Right hindlimb (tissue), 1 donor: ENCODE measurements around the gene EVA1C.
"Not testable (repeated sequence)": the region's sequence is repeated elsewhere in the genome, so short reads cannot be mapped to it uniquely, and the experiment has no call there.

Experiments used
- DNase-seq: peaks from one replicate; pipeline ENCODE4 v3.0.0-alpha.2; 2018

Gene EVA1C

DNA sequence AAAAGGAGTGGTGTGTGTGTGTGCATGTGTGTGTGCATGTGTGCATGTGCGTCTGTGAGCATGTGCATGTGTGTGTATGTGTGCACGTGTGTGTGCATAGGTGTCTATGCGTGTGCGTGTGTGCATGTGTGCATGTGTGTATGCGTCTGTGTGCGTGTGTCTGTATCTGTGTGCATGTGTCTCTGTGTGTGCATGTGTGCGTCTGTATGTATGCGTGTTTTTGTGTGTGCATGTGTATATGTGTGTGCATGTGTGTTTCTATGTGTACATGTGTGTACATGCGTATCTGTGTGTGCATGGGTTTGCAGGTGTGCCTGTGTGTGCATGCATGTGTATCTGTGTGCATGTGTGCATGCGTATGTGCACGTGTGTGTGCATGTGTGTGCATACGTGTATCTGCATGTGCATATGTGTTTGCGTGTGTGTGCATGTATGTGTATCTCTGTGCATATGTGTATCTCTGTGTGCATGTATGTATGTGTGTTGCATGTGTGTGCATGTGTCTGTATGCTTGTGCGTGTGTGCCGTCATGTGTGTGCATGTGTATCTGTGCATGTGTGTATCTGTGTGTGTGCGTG lies 94.9 kb downstream of the EVA1C start:
- no peak for DNase-seq

DNA sequence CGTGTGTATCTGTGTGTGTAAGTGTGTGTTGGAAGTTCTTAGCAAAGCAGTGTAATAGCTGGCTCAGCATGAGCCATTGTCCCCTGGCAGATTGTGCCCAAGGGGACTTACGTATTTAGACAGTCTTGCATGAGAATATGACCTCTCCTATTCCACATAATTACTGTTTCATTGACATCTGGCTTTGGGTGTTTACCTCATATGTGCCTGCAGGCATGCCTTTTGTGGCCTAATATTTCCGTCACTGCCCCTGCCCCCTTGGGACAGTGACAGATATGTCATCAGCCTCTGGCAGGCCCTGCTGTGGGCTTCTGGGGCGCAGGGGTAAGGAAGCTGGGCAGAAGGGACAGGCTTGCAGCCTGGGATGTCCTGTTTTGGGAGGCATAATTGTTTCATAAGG lies 95.5 kb downstream of the EVA1C start:
- not testable (repeated sequence) for DNase-seq

- DNase-seq = no peak
These were observed 96.1 kb downstream of the EVA1C start for GRCh38 chr21:32508558-32508957.

GRCh38 chr21:32508975-32509374 lies 96.5 kb downstream of the EVA1C start:
- not testable (repeated sequence) for DNase-seq

DNA sequence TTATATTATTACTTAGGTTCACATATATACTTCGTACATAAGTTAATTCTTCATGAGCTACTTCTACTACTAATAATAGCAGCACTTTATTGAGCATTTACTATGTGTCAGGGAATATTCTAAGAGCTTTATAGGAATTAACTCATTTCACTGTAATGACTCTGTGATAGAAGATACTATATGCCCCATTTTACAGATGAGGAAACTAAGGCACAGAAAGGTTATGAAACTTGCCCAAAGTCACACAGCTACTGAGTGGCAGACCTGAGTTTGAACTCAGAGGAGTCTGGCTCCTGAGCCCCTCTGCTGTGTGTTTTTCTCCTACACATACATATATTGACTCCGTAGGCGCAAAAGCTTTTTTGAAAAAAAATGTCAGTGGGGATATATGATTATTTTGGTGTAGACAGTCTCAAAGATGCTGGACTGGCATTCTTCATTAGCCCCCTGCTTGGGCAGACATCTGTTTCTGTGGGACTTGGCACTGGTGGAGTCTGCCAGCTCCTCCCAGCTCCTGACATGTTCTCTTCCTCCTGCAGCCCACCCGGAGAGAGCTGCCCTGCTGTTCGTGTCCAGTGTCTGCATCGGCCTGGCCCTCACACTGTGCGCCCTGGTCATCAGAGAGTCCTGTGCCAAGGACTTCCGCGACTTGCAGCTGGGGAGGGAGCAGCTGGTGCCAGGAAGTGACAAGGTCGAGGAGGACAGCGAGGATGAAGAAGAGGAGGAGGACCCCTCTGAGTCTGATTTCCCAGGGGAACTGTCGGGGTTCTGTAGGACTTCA lies 102.0 kb downstream of the EVA1C start:
- no peak for DNase-seq

GRCh38 chr21:32515874-32516273 lies 103.4 kb downstream of the EVA1C start:
- DNase-seq = no peak

- DNase-seq = no peak
These were observed 104.5 kb downstream of the EVA1C start for GRCh38 chr21:32516756-32517649.

DNA sequence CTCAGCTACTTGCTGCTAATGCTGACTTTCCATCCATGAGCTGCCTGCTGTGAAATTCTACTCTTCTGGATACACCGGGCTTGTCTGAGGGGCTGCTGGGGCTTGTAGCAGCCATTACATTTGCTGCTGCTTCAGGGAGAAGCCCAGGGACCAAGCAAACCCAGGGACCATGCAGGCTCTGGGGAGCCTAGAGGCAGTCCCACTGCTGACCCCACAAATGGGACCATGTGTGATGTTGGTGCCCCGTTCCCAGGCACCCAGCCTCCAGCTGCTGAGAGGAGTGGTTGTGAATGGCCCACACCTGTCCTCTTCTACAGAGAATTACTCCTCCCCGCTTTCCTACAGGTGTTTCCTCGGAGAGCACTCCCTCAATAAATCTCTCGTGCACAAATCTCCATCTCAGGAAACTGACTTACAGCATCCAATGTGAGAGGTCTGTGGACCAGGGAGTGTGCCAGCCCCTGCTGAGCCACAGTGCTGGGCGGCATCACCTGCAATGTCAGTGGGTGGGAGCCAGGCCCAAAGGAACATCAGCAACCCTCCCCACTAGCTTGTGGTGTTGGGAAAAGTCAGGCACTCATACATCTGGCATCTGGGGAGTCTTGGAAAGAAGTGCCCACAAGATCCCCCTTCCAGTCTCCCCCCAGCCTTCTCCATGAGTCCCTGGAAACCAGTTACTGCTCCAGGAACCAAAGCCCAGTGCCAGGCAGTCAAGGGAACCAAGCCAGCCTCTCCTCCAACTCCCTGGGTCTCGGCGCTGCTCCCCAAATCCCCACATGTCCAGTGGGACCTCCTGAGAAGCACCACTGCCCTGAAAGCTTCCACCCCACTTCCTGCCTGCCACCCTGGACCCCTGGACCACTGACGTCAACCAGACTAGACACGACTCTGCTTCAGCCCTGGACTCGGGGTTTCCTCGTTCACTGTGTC lies 107.7 kb downstream of the EVA1C start:
- DNase-seq = no peak

DNA sequence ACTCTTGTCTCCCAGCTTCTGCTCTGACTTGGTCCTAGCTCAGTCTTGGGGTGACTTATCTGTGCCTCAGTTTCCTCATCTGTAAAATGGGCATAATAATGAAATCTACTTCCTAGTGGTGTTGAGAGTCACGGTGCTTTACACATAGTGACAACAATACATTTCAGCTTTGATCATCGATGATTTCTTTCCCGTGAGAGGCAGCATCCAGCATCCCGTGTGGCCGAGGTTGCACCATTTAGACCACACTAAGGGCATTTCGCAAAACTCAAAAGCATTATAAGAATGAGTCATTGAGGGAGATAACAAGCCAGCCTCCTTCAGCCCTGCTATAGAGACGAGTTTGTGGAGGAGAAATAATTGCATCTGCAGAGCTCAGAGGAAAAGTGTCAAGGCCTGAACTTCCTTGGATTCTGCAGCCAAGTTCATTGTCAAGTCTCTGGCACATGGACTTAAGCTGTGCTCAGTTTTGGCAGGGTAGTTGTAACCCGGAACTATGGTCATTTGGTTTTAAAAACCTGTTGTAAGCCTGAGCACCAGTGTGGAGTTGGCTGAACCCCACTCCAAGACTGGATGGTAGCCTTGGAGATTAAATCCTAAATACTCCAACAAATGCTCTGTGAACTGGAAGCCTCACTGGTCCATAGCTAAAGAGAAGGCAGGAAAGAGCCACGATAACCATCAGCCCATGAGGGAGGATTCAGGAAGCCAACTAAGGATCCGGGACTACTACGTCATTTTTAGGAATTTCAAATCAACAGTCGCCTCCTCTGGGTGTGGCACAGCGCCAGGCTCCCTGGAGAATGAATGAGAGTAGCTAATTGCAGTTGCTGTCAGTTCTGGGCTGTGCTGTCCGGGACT lies 108.6 kb downstream of the EVA1C start:
- peak; percentile 82 for DNase-seq

DNA sequence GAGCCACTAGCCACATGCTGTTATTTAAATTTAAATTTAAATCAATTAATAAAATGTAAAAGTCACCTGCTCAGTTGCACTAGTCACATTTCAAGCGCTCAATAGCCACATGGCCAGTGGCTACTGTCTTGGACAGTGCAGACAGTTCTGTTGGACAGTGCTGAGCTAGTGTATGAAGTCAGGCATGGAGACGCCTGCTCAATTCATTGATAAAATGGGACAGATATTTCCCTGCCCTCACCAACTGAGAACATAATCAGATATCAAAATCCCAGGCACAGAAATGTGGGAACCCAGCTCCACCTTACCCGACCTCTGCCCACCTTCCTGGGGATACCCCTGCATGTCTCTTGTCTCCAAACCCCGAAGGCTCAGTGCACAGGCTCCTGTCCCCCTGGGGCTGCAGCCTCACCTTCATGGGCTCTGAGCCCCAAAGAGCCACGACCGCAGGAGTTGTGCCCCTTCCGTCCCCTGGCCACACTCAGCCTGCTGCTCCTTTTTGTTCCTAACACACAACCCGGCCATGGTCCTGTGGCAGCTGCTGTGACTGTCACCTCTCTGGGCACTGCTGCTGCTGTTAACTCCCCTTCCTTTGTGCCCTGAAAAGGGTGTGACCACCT lies 109.3 kb downstream of the EVA1C start:
- no peak for DNase-seq

- no peak for DNase-seq
These were observed 111.0 kb downstream of the EVA1C start for GRCh38 chr21:32523463-32523862.

GRCh38 chr21:32523988-32524719 lies 111.6 kb downstream of the EVA1C start:
- no peak for DNase-seq

DNA sequence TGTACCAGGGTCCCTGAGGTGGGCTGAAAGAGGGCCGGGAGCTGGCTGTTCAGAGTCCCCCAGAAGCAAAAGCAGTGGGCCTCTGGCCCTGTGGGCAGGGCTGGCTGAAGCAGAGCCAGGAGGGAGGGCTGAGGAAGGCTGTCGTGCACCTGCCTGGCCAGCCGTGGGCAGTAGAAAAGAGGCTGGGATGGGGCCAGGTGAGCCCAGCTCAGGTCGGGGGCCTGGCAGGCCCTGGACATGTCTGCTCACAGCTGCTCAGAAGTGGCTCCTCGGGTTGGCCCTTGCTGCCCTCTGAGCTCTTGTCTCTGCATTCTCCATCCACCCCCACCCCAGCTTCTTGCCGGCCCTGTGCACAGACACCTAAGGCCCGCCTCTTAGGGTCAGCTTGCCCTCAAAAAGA lies 112.8 kb downstream of the EVA1C start:
- DNase-seq = no peak

DNA sequence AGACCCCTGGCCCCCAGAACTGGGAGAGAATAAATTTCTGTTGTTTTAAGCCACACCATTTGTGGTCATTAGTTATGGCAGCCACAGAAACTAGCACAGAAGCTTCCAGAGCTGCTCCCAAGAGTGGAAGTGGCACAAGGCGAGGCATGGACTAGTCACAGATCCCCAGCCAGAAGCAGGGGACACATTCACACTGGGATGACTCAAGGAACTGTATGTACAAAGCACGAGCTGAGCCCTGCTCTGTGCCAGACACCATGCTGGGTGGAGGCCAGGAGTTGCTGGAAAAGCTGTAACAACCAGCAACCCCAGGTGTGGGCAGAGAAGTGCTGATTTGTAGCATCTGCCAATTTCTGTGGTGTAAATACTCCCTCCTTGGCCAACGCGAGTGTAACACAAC lies 117.2 kb downstream of the EVA1C start:
- DNase-seq = no peak

GRCh38 chr21:32530809-32531208 lies 118.3 kb downstream of the EVA1C start:
- DNase-seq = not testable (repeated sequence)

GRCh38 chr21:32531561-32531960 lies 119.1 kb downstream of the EVA1C start:
- DNase-seq = not testable (repeated sequence)

DNA sequence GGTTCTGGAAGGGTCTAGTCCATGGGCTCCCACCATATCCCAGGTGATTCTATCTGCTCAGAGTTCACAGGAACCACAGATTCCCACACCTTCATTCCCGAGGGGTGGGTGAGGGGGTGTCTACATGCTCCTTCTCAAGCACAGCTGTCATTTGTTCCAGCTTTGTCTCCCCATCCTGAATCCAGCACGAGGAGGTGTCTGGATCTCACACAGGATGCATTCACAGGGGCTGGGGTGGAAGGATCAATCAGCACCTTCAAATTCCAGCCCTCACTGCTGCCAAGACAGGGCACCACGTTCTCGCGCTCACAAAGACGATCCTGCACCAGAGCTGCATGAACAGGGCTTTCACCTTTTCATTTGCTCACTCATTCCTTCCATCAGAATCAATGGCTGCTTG lies 120.1 kb downstream of the EVA1C start:
- DNase-seq = no peak

- DNase-seq = no peak
These were observed 120.5 kb downstream of the EVA1C start for GRCh38 chr21:32533053-32533452.

- DNase-seq = no peak
These were observed 121.1 kb downstream of the EVA1C start for GRCh38 chr21:32533611-32534010.

GRCh38 chr21:32534113-32534512 lies 121.6 kb downstream of the EVA1C start:
- DNase-seq = no peak
